H1 (cell line): ENCODE data around the gene TMTC2. TPM values are rescaled to one million over a fixed set of nuclear protein-coding genes. Genes with fewer than 3 reads are reported as not detected.
A peak's percentile ranks its signal among the peaks of the same experiment; 100 is the strongest.

Experiments used
- CTCF ChIA-PET: fragments of 300-600 bp; sonication (Branson Sonifier 250); formaldehyde crosslinking; loops from one replicate; lab custom pipeline; 2021; ENCODE audit not compliant: partially characterized antibody; lab: Charles Lee
- POLR2A ChIA-PET: fragments of 300-600 bp; sonication (Branson Sonifier 250); formaldehyde crosslinking; loops from one replicate; lab custom pipeline; 2021; ENCODE audit warnings: inconsistent platforms; ENCODE audit not compliant: partially characterized antibody; lab: Charles Lee
- DNase-seq, 2 experiments: peaks; one replicate each; pipeline versions ENCODE4 v3.0.0 to v3.0.0-alpha.2; 2010 to 2022; ENCODE audit warnings: low spot score in 2 of 2, low read depth in 1 of 2, mixed read lengths in 1 of 2
- FAIRE-seq: peaks from 2 replicates; lab custom pipeline; 2011; peaks lifted over from hg19 to GRCh38; lab: Jason Lieb, UNC
- H2AFZ ChIP-seq: 2 replicates; pipeline ENCODE4 v1.8.1; 2012; ENCODE audit warnings: low read length, inconsistent platforms
- H2AK5ac ChIP-seq: 2 replicates; pipeline ENCODE4 v1.6.1; 2013; ENCODE audit warnings: low read depth, low read length
- H2BK120ac ChIP-seq: replicated peaks from 2 replicates; pipeline ENCODE3; 2013; ENCODE audit warnings: low read depth, low read length, inconsistent platforms
- H2BK12ac ChIP-seq: 2 replicates; pipeline ENCODE4 v1.6.1; 2013; ENCODE audit warnings: low read depth, low read length
- H2BK15ac ChIP-seq: 2 replicates; pipeline ENCODE4 v1.6.1; 2013; ENCODE audit warnings: low read length
- H2BK20ac ChIP-seq: 2 replicates; pipeline ENCODE4 v1.6.1; 2013; ENCODE audit warnings: low read length
- H2BK5ac ChIP-seq: 2 replicates; pipeline ENCODE4 v1.6.1; 2013; ENCODE audit warnings: low read depth, low read length
- H3K14ac ChIP-seq: 2 replicates; pipeline ENCODE4 v1.6.1; 2013; ENCODE audit warnings: inconsistent platforms; ENCODE audit not compliant: insufficient read length
- H3K18ac ChIP-seq: 2 replicates; pipeline ENCODE4 v1.6.1; 2013; ENCODE audit warnings: low read length; ENCODE audit errors: extremely low read depth
- H3K23ac ChIP-seq: 2 replicates; pipeline ENCODE4 v1.6.1; 2013; ENCODE audit warnings: inconsistent platforms; ENCODE audit not compliant: insufficient read length
- H3K23me2 ChIP-seq: 2 replicates; pipeline ENCODE4 v1.6.1; 2013; ENCODE audit warnings: low read depth, low read length
- H3K27ac ChIP-seq: 2 replicates; pipeline ENCODE4 v1.6.1; 2011; ENCODE audit warnings: low read depth, low read length, inconsistent platforms
- H3K27me3 ChIP-seq, 4 experiments: replicated peaks in 1 of 4; 1 replicate in 1 of 4; 2 replicates in 3 of 4; pipeline versions ENCODE4 v1.6.1 to v1.8.1; 2011 to 2013; ENCODE audit warnings: low read length in 3 of 4, mild to moderate bottlenecking in 3 of 4, inconsistent platforms in 2 of 4, mixed read lengths in 2 of 4, moderate library complexity in 1 of 4; ENCODE audit not compliant: control insufficient read depth in 3 of 4, insufficient read depth in 3 of 4; ENCODE audit errors: extremely low read depth in 1 of 4
- H3K36me3 ChIP-seq, 4 experiments: 2 replicates each; pipeline versions ENCODE4 v1.6.1 to v1.8.1; 2011 to 2013; ENCODE audit warnings: mild to moderate bottlenecking in 4 of 4, low read length in 3 of 4, moderate library complexity in 2 of 4, control low read depth in 1 of 4, inconsistent platforms in 1 of 4; ENCODE audit not compliant: insufficient read depth in 4 of 4, control insufficient read depth in 2 of 4
- H3K4ac ChIP-seq: replicated peaks from 2 replicates; pipeline ENCODE3; 2013; ENCODE audit warnings: low read length, low read depth, mixed read lengths, inconsistent platforms; ENCODE audit not compliant: insufficient read length
- H3K4me1 ChIP-seq, 4 experiments: replicated peaks in 1 of 4; 1 replicate in 1 of 4; 2 replicates in 3 of 4; pipeline versions ENCODE4 v1.6.1 to v1.8.1; 2011 to 2013; ENCODE audit warnings: low read length in 3 of 4, inconsistent platforms in 2 of 4, mixed read lengths in 1 of 4; ENCODE audit not compliant: insufficient read depth in 4 of 4, control insufficient read depth in 3 of 4
- H3K4me2 ChIP-seq, 2 experiments: 2 replicates each; pipeline versions ENCODE4 v1.6.1 to v1.8.1; 2011 to 2013; ENCODE audit warnings: low read depth in 2 of 2, low read length in 2 of 2, control low read depth in 1 of 2, inconsistent platforms in 1 of 2, mild to moderate bottlenecking in 1 of 2; ENCODE audit not compliant: insufficient read depth in 1 of 2
- H3K4me3 ChIP-seq, 4 experiments: fragments of 200-600, 300-600 bp in 1 of 4; sonication (generic), shearing (Covaris generic), sonication (Bioruptor Twin) in 1 of 4; 2 replicates each; pipeline versions ENCODE4 v1.5.1 to v1.8.1; 2011 to 2016; ENCODE audit warnings: low read length in 4 of 4, low read depth in 3 of 4, control low read depth in 2 of 4, inconsistent platforms in 2 of 4, mild to moderate bottlenecking in 2 of 4, mixed read lengths in 1 of 4, moderate library complexity in 1 of 4; ENCODE audit not compliant: insufficient read depth in 2 of 4; ENCODE audit errors: extremely low read depth in 1 of 4
- H3K56ac ChIP-seq: replicated peaks from 2 replicates; pipeline ENCODE3; 2013; ENCODE audit warnings: low read depth, mild to moderate bottlenecking, mixed read lengths, low read length, inconsistent platforms; ENCODE audit not compliant: insufficient read length
- H3K79me1 ChIP-seq: 2 replicates; pipeline ENCODE4 v1.6.1; 2013; ENCODE audit warnings: low read depth, low read length, control low read depth
- H3K79me2 ChIP-seq, 2 experiments: 2 replicates each; pipeline versions ENCODE4 v1.6.1 to v1.8.1; 2012 to 2013; ENCODE audit warnings: low read length in 2 of 2, mild to moderate bottlenecking in 2 of 2, inconsistent platforms in 1 of 2; ENCODE audit not compliant: insufficient read depth in 2 of 2, control insufficient read depth in 1 of 2
- H3K9ac ChIP-seq, 4 experiments: replicated peaks in 1 of 4; 1 replicate in 1 of 4; 2 replicates in 3 of 4; pipeline versions ENCODE4 v1.6.1 to v1.8.1; 2011 to 2013; ENCODE audit warnings: low read depth in 3 of 4, low read length in 3 of 4, control low read depth in 2 of 4, mild to moderate bottlenecking in 2 of 4, moderate library complexity in 2 of 4, inconsistent platforms in 1 of 4; ENCODE audit errors: extremely low read depth in 1 of 4
- H3K9me3 ChIP-seq, 2 experiments: 2 replicates each; pipeline versions ENCODE4 v1.6.1 to v1.8.1; 2012 to 2013; ENCODE audit warnings: mild to moderate bottlenecking in 2 of 2, moderate library complexity in 2 of 2, control low read depth in 1 of 2, inconsistent platforms in 1 of 2, low read depth in 1 of 2, low read length in 1 of 2, mixed read lengths in 1 of 2; ENCODE audit not compliant: insufficient read depth in 2 of 2
- H4K20me1 ChIP-seq, 2 experiments: replicated peaks in 1 of 2; 2 replicates each; pipeline versions ENCODE3 to v1.8.1; 2011 to 2013; ENCODE audit warnings: inconsistent platforms in 2 of 2, low read length in 2 of 2, mild to moderate bottlenecking in 1 of 2; ENCODE audit not compliant: insufficient read depth in 2 of 2, control insufficient read depth in 1 of 2
- H4K5ac ChIP-seq: 2 replicates; pipeline ENCODE4 v1.6.1; 2013; ENCODE audit warnings: low read length, low read depth, mixed read lengths, inconsistent platforms; ENCODE audit not compliant: insufficient read length
- H4K8ac ChIP-seq: 2 replicates; pipeline ENCODE4 v1.8.0; 2013; ENCODE audit warnings: mild to moderate bottlenecking, moderate library complexity, low read length, inconsistent platforms; ENCODE audit not compliant: insufficient read depth; ENCODE audit errors: extremely low read depth
- H4K91ac ChIP-seq: replicated peaks from 2 replicates; pipeline ENCODE3; 2013; ENCODE audit warnings: low read length, mixed read lengths, inconsistent platforms; ENCODE audit not compliant: insufficient read length
- CEBPB ChIP-seq: IDR thresholded peaks from 2 replicates; pipeline ENCODE4 v1.6.1; 2012; ENCODE audit warnings: low read depth, low read length
- RNF2 ChIP-seq: fragments of 200-900, 300-1000 bp; sonication (generic); IDR thresholded peaks from 2 replicates; pipeline ENCODE4 v1.7.1; 2016; ENCODE audit warnings: borderline replicate concordance, low read depth, mild to moderate bottlenecking, antibody characterized with exemption, low read length; ENCODE audit not compliant: poor library complexity, severe bottlenecking; ENCODE audit errors: missing control alignments
- WGBS, 2 experiments: shearing (Covaris generic) in 1 of 2; methylation state at CpG; one replicate each; pipeline versions ENCODE4 v1.1.6 to v1.1.7; 2013 to 2015; ENCODE audit warnings: low lambda C conversion rate in 2 of 2, mixed read lengths in 2 of 2, inconsistent platforms in 1 of 2, low coverage in 1 of 2, missing lambda C conversion rate in 1 of 2; ENCODE audit not compliant: insufficient replicate concordance in 2 of 2, insufficient coverage in 1 of 2, insufficient read length in 1 of 2; ENCODE audit errors: extremely low coverage in 1 of 2, missing lambda C conversion rate in 1 of 2; 5-methylcytosine and 5-hydroxymethylcytosine counted together
- polyA plus RNA-seq, 7 experiments: library from polyadenylated mRNA; depleted of rRNA in 3 of 7; stranded (reverse) in 5 of 7; unstranded in 2 of 7; fragments of >200 nt in 5 of 7; fragments of 200-250 nt in 2 of 7; gene quantifications; 1 replicate in 5 of 7; 2 replicates in 1 of 7; 4 replicates in 1 of 7; pipeline versions ENCODE4 v1.2.1 to v1.2.3, GENCODE V29; 2011 to 2013; ENCODE audit warnings: missing spikeins in 2 of 7, mixed read lengths in 2 of 7
- total RNA-seq: library from RNA; stranded (reverse); fragmentation: NEBNext Ultra II Directional; extraction: Animal tissue kit (Norgen Biotek cat#: 25700); gene quantifications from 2 replicates; pipeline ENCODE4 v1.2.1, GENCODE V29; 2021

TMTC2 gene
- total and polyA plus RNA-seq, 2 of the 8 experiments (the other 6 are each of a cell fraction or from before 2014, with no cell fraction given), result 2.3 to 3.9 TPM

- Histone ChIP-seq H4K91ac (no peak overlapping the region), H3K36me3 (no peaks in the 10 kb centered on the region), H3K4me1 (0 out of 7 replicates have a peak, but pooled peaks cover 0 to 5% (median 0%) of the 10 kb centered on the region in 4 experiments), H3K4me3 (no peak overlapping the region), H3K27me3 (no peaks in the 10 kb centered on the region), H4K5ac (no peak overlapping the region), H2BK20ac (no peak overlapping the region), H3K79me1 (no peaks in the 10 kb centered on the region), H4K20me1 (peaks cover 0 to under 1% of the 10 kb centered on the region in 2 experiments), H2BK12ac (no peak overlapping the region), H2BK5ac (no peak overlapping the region), H3K4me2 (no peak overlapping the region), H2BK120ac (no peak overlapping the region), H3K23ac (no peak overlapping the region), H2AK5ac (no peak overlapping the region), H3K56ac (no peak overlapping the region), H2BK15ac (no peak overlapping the region), H4K8ac (no peak overlapping the region), H3K18ac (no peak overlapping the region), H2AFZ (no peak overlapping the region), H3K9me3 (no peaks in the 10 kb centered on the region), H3K9ac (no peak overlapping the region), H3K4ac (no peak overlapping the region), H3K14ac (no peak overlapping the region), H3K27ac (no peak overlapping the region), H3K79me2 (no peaks in the 10 kb centered on the region), H3K23me2 (peaks cover 11% of the 10 kb centered on the region)
- POLR2A ChIA-PET, result no interaction called here
- TF ChIP-seq RNF2 (no peak), CEBPB (peak; percentile 29; the same call in 1 of the 2 replicates)
- no peak for DNase-seq
- 67% methylated on average over 4 of the region's 4 CpGs; no CpG with 5 or more reads in 1 of the 2 experiments for WGBS, 2 experiments
- no peak for FAIRE-seq
- CTCF ChIA-PET, result interaction anchor here (1.7 to 1.8 kb wide), 3 partner anchors 73 to 707 kb away, joined by 3 to 5 read pairs (median 5); no protein-coding TSS in a partner anchor
Measured at GRCh38 chr12:82682851-82683261, 3.9 kb upstream of the TMTC2 start.
